ENCODE data around the gene GTF2F1. TPM values are rescaled to one million over a fixed set of nuclear protein-coding genes. Genes with fewer than 3 reads are reported as not detected.
A peak's percentile ranks its signal among the peaks of the same experiment; 100 is the strongest.

GTF2F1 gene
- total and polyA plus RNA-seq, 9 of the 15 experiments (the other 6 are each of a cell fraction or from before 2014, with no cell fraction given), result 4.7 to 75.4 (median 68.4) TPM

DNA sequence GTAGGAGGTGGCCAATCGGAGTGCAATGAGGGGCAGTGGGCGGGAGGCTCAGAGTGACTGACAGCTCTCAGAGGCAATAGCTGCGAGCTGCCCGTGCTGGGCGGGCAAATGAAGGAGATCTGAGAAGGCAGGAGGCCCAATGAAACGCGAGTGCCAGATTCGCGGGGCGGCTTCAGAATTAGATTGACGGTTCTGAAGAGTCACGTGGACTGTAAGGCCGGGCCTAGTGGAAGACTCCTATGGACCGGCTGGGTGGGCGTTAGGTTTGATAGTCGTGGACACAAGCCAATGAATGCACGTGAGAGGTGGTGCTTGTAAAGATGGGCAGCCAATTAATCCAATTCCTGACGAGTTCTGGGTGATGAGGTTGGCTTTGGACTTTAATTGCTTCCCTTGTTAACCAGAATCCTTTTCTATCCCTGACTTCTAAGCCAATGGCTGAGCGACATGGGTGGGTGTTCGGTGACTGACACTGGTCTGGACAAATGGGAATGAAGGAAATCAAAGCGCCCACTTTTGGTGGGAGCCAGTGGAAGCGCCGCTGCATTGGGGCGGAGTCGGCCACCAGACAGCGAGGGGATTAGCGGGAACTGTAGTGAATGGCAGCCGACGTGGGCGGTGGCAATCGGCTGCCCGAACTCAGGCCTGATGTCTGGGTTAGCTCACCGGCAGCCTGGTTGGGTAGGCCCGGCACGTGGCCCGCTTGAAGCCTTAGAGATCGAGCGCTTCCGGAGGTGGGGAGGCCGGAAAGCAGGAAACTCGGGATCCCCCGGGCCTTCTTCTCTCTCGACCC lies 32.2 kb upstream of the GTF2F1 start (continued):
- TF ChIP-seq BMI1 (IDR thresholded peaks at IDR 0.05; ENCODE audit: low read length) (no peak), KDM2B (CRISPR knock-in tag; IDR thresholded peaks at IDR 0.05) (no peak), CCNT2 (IDR thresholded peaks at IDR 0.05; ENCODE audit: borderline replicate concordance, extremely low read depth, insufficient read length, low read depth, low read length) (no peak), RBM39 (optimal IDR thresholded peaks at IDR 0.05; ENCODE audit: low read depth, low read length) (no peak), CCAR2 (IDR thresholded peaks at IDR 0.05; ENCODE audit: low read depth, low read length) (no peak), MCM3 (IDR thresholded peaks at IDR 0.05) (no peak), NFIC (IDR thresholded peaks at IDR 0.05) (0 out of 2 replicates have a peak, but pooled peaks have one; percentile 25), CBFA2T3 (IDR thresholded peaks at IDR 0.05) (no peak), ARID2 (IDR thresholded peaks at IDR 0.05) (no peak), HNRNPL (IDR thresholded peaks at IDR 0.05; ENCODE audit: low read depth, low read length) (no peak), CHCHD3 (CRISPR knock-in tag; IDR thresholded peaks at IDR 0.05) (no peak), ZC3H8 (IDR thresholded peaks at IDR 0.05) (no peak), SAP30 (IDR thresholded peaks at IDR 0.05; ENCODE audit: borderline replicate concordance, insufficient read depth, low read depth, low read length, poor library complexity, severe bottlenecking) (no peak), CAMTA2 (CRISPR knock-in tag; conservative IDR thresholded peaks at IDR 0.05) (no peak; the same call in 1 of the 2 replicates)
- TF ChIP-seq, protein P1, sequence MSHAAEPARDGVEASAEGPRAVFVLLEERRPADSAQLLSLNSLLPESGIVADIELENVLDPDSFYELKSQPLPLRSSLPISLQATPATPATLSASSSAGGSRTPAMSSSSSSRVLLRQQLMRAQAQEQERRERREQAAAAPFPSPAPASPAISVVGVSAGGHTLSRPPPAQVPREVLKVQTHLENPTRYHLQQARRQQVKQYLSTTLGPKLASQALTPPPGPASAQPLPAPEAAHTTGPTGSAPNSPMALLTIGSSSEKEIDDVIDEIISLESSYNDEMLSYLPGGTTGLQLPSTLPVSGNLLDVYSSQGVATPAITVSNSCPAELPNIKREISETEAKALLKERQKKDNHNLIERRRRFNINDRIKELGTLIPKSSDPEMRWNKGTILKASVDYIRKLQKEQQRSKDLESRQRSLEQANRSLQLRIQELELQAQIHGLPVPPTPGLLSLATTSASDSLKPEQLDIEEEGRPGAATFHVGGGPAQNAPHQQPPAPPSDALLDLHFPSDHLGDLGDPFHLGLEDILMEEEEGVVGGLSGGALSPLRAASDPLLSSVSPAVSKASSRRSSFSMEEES (CRISPR knock-in tag; IDR thresholded peaks at IDR 0.05), result peak; percentile 93
- TF ChIP-seq, protein P2, sequence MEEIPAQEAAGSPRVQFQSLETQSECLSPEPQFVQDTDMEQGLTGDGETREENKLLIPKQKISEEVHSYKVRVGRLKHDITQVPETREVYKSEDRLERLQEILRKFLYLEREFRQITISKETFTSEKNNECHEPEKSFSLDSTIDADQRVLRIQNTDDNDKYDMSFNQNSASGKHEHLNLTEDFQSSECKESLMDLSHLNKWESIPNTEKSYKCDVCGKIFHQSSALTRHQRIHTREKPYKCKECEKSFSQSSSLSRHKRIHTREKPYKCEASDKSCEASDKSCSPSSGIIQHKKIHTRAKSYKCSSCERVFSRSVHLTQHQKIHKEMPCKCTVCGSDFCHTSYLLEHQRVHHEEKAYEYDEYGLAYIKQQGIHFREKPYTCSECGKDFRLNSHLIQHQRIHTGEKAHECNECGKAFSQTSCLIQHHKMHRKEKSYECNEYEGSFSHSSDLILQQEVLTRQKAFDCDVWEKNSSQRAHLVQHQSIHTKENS (CRISPR knock-in tag; IDR thresholded peaks at IDR 0.05), result no peak
- TF ChIP-seq, protein P3, sequence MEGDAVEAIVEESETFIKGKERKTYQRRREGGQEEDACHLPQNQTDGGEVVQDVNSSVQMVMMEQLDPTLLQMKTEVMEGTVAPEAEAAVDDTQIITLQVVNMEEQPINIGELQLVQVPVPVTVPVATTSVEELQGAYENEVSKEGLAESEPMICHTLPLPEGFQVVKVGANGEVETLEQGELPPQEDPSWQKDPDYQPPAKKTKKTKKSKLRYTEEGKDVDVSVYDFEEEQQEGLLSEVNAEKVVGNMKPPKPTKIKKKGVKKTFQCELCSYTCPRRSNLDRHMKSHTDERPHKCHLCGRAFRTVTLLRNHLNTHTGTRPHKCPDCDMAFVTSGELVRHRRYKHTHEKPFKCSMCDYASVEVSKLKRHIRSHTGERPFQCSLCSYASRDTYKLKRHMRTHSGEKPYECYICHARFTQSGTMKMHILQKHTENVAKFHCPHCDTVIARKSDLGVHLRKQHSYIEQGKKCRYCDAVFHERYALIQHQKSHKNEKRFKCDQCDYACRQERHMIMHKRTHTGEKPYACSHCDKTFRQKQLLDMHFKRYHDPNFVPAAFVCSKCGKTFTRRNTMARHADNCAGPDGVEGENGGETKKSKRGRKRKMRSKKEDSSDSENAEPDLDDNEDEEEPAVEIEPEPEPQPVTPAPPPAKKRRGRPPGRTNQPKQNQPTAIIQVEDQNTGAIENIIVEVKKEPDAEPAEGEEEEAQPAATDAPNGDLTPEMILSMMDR (IDR thresholded peaks at IDR 0.05 in 2 of 3, conservative IDR thresholded peaks at IDR 0.05 in 1 of 3; ENCODE audit: insufficient read depth in 2 of 3, low read depth in 1 of 3, low read length in 3 of 3), result peak in 1 of 3 experiments; percentile 6; a peak in 1 of 6 replicates
- TF ChIP-seq, protein P4, sequence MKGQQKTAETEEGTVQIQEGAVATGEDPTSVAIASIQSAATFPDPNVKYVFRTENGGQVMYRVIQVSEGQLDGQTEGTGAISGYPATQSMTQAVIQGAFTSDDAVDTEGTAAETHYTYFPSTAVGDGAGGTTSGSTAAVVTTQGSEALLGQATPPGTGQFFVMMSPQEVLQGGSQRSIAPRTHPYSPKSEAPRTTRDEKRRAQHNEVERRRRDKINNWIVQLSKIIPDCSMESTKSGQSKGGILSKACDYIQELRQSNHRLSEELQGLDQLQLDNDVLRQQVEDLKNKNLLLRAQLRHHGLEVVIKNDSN (CRISPR knock-in tag; IDR thresholded peaks at IDR 0.05), result peak; percentile 94
- TF ChIP-seq, protein P5, sequence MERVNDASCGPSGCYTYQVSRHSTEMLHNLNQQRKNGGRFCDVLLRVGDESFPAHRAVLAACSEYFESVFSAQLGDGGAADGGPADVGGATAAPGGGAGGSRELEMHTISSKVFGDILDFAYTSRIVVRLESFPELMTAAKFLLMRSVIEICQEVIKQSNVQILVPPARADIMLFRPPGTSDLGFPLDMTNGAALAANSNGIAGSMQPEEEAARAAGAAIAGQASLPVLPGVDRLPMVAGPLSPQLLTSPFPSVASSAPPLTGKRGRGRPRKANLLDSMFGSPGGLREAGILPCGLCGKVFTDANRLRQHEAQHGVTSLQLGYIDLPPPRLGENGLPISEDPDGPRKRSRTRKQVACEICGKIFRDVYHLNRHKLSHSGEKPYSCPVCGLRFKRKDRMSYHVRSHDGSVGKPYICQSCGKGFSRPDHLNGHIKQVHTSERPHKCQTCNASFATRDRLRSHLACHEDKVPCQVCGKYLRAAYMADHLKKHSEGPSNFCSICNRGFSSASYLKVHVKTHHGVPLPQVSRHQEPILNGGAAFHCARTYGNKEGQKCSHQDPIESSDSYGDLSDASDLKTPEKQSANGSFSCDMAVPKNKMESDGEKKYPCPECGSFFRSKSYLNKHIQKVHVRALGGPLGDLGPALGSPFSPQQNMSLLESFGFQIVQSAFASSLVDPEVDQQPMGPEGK (CRISPR knock-in tag; IDR thresholded peaks at IDR 0.05; ENCODE audit: borderline replicate concordance), result no peak
- TF ChIP-seq, protein P6, sequence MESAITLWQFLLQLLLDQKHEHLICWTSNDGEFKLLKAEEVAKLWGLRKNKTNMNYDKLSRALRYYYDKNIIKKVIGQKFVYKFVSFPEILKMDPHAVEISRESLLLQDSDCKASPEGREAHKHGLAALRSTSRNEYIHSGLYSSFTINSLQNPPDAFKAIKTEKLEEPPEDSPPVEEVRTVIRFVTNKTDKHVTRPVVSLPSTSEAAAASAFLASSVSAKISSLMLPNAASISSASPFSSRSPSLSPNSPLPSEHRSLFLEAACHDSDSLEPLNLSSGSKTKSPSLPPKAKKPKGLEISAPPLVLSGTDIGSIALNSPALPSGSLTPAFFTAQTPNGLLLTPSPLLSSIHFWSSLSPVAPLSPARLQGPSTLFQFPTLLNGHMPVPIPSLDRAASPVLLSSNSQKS (CRISPR knock-in tag; IDR thresholded peaks at IDR 0.05), result no peak

Data from K562 (cell line).